Spleen (tissue), 7 donors: Measurements from ENCODE around the gene ADAM11.

Experiments used
- POLR2A ChIP-seq, 3 donors: fragments of 450-650 bp; IDR thresholded peaks; one replicate each; pipeline ENCODE4 v1.5.1; 2017; ENCODE audit warnings: antibody characterized with exemption in 3 of 3, mild to moderate bottlenecking in 1 of 3
- POLR2AphosphoS5 ChIP-seq, 3 donors: sonication (generic); formaldehyde crosslinking; IDR thresholded peaks; one replicate each; pipeline ENCODE4 v1.5.1; 2017; ENCODE audit warnings: antibody characterized with exemption in 3 of 3
- TF ChIP-seq, protein P1 (sequence below), 11 experiments: fragments of 200-600 bp in 7 of 11; fragments of 450-650 bp in 4 of 11; sonication (generic) in 4 of 11; IDR thresholded peaks in 8 of 11; conservative IDR thresholded peaks in 3 of 11; 1 replicate in 7 of 11; 2 replicates in 4 of 11; pipeline versions ENCODE4 v1.4.0 to v1.8.0; 2016 to 2021; ENCODE audit warnings: antibody characterized with exemption in 11 of 11, inconsistent platforms in 4 of 11, mild to moderate bottlenecking in 1 of 11
- donor health status: DM: no; HTN: no; CAD: no; lungs with moderate emphysema.
- donor health status: DM: no; HTN: no; CAD: no.
- donor health status: DM: no; HTN: no; CAD: no.

DNA sequence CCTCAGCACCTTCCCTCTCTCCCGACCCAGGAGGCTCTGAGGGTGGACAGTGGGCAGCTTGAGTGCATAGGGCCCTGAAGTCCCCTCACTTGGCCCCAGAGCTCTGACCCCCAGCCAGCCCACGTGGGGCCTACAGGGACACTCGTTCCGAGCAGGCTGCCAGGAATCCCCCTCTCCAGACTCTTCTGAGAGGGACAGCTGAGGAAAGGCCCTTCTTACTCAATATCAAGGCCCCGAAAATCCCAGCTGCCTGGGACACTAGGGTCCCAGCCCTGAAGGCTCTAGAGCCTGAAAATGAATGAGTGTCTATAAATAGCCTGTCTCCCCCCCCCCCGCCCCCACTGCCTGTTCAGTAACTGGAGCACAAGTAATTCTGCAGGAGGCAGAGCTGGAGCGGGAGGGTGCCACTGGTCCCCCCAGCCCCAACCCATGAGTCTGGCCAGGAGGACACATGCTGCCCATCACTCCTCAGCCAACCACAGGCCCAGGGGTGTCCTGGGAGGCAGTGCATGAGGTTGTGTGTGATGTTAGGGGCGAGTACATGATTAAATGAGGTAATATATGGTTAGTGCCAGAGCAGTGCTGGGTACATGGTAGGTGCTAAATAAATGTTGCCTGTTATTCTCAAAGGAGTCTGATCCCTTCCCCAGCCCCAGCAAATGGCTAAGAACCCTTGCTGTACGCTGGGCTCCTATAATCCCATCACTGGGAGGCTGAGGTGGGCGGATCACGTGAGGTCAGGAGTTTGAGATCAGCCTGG lies 11.6 kb downstream of the ADAM11 start:
- no peak for TF ChIP-seq POLR2A (IDR thresholded peaks at IDR 0.05)
- TF ChIP-seq, protein P1, sequence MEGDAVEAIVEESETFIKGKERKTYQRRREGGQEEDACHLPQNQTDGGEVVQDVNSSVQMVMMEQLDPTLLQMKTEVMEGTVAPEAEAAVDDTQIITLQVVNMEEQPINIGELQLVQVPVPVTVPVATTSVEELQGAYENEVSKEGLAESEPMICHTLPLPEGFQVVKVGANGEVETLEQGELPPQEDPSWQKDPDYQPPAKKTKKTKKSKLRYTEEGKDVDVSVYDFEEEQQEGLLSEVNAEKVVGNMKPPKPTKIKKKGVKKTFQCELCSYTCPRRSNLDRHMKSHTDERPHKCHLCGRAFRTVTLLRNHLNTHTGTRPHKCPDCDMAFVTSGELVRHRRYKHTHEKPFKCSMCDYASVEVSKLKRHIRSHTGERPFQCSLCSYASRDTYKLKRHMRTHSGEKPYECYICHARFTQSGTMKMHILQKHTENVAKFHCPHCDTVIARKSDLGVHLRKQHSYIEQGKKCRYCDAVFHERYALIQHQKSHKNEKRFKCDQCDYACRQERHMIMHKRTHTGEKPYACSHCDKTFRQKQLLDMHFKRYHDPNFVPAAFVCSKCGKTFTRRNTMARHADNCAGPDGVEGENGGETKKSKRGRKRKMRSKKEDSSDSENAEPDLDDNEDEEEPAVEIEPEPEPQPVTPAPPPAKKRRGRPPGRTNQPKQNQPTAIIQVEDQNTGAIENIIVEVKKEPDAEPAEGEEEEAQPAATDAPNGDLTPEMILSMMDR (IDR thresholded peaks at IDR 0.05 in 8 of 11, conservative IDR thresholded peaks at IDR 0.05 in 3 of 11) = no peak
- TF ChIP-seq POLR2AphosphoS5 (IDR thresholded peaks at IDR 0.05) = no peak
